Thymus (tissue), 11 donors: ENCODE results near the gene RECK. TPM values are rescaled to one million over a fixed set of nuclear protein-coding genes. Genes with fewer than 3 reads are reported as not detected.

Source experiments
- DNase-seq, 9 donors: peaks; one replicate each; pipeline ENCODE4 v3.0.0-alpha.2; 2013; ENCODE audit warnings: low spot score in 9 of 9, low read depth in 6 of 9, missing footprints in 1 of 9
- H3K27ac ChIP-seq, 2 donors: one replicate each; pipeline ENCODE4 v1.5.1; 2013; ENCODE audit warnings: control low read depth in 1 of 2, low read depth in 1 of 2, low read length in 1 of 2, mild to moderate bottlenecking in 1 of 2, moderate library complexity in 1 of 2
- H3K27me3 ChIP-seq, 2 donors: one replicate each; pipeline ENCODE4 v1.5.1; 2013; ENCODE audit warnings: low read length in 1 of 2; ENCODE audit not compliant: control insufficient read depth in 2 of 2, insufficient read depth in 1 of 2
- H3K36me3 ChIP-seq, 2 donors: one replicate each; pipeline ENCODE4 v1.5.1; 2013; ENCODE audit warnings: low read length in 1 of 2, mild to moderate bottlenecking in 1 of 2, moderate library complexity in 1 of 2; ENCODE audit not compliant: control insufficient read depth in 2 of 2, insufficient read depth in 2 of 2
- H3K4me1 ChIP-seq, 2 donors: one replicate each; pipeline ENCODE4 v1.5.1; 2013; ENCODE audit warnings: low read length in 2 of 2; ENCODE audit not compliant: control insufficient read depth in 2 of 2, insufficient read depth in 2 of 2
- H3K4me3 ChIP-seq, 2 donors: one replicate each; pipeline ENCODE4 v1.5.1; 2013; ENCODE audit warnings: low read length in 2 of 2, control low read depth in 1 of 2, mild to moderate bottlenecking in 1 of 2
- H3K9me3 ChIP-seq, 2 donors: one replicate each; pipeline ENCODE4 v1.5.1; 2013; ENCODE audit warnings: low read length in 1 of 2, mild to moderate bottlenecking in 1 of 2; ENCODE audit not compliant: control insufficient read depth in 2 of 2, insufficient read depth in 1 of 2
- WGBS: extraction: QIAGEN DNeasy Blood & Tissue Kit; methylation state at CpG from one replicate; pipeline ENCODE4 v1.1.7; 2013; 5-methylcytosine and 5-hydroxymethylcytosine counted together
- polyA plus RNA-seq: library from polyadenylated mRNA; stranded (reverse); fragments of 200-250 nt; gene quantifications from one replicate; pipeline ENCODE4 v1.2.3, GENCODE V29; 2013
- total RNA-seq: library from RNA; stranded (reverse); fragments of 120-200 nt; gene quantifications from one replicate; pipeline ENCODE4 v1.2.4, GENCODE V29; 2013
- donor health status: healthy.

RECK gene
- total and polyA plus RNA-seq, 2 donors, result 3.3 to 6.6 TPM

DNA sequence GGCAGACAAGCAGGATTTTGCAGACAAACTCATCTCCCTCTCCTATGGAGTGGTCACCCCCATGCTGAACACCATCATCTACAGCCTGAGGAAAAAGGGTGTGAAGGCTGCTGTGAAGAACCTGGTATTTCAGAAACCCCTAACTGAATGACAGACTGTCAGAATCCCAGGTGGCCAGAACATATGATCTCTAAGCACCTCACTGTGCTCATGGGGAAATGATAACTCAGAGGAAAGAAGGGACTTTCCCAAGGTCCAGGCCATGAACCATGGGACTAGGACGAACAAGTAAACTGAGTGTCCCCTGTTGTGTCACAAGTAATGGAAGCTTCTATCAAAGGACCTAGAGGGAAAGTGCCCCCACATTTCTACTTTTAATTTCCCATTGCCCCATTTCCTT, 14.7 kb upstream of the RECK start:
- no peaks in the 10 kb centered on the region for H3K27me3 ChIP-seq
- H3K4me1 ChIP-seq, result no peaks in the 10 kb centered on the region
- no peaks in the 10 kb centered on the region for H3K36me3 ChIP-seq
- H3K9me3 ChIP-seq, result no peaks in the 10 kb centered on the region
- H3K4me3 ChIP-seq, result no peak overlapping the region
- WGBS, result 91% methylated on average over 1 of the region's 1 CpG
- H3K27ac ChIP-seq, result no peak overlapping the region
- DNase-seq, result no peak

DNA sequence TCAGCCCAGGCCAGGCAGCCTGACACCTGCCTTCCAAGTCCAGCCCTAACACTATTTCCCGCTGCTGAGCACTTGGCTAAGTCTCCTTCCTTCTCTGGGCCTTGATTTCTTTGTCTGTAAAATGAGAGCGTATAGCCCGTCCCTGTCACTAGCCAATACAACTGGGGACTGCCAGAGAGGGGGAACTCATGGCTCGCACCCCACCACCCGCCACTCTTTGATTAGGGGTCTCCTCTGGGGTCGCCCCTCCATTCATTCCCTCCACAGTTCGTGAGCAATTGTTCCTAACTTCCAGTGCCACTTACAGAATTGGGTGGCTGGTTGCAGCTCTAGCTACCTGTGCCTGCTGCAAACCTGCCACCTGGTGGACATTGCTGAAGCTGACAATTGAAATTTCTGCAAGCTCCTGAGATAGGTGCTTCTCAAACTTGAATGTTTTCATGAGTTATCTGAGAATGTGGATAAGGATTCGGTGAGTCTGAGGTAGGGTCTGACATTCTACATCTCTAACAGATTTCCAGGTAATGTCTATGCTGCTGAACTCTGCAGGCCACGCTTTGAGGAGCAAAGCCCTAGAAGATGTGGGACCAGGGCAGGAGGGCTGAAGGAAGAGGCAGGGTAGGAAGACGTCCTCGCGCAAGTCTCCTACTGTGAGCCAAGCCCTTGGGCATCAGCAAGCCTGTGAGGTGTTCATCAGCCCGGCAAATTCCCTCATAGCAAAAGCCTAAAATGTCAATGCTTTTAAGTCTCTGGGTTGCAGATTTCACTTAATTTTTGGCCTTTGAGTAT, 13.3 kb upstream of the RECK start:
- peak; percentile 38 to 84 (median 65) for DNase-seq
- Histone ChIP-seq H3K9me3 (no peaks in the 10 kb centered on the region), H3K4me3 (no peak overlapping the region), H3K36me3 (no peaks in the 10 kb centered on the region), H3K27me3 (no peaks in the 10 kb centered on the region), H3K27ac (no peak overlapping the region), H3K4me1 (no peaks in the 10 kb centered on the region)
- WGBS, result 59% methylated on average over 13 of the region's 13 CpGs

DNA sequence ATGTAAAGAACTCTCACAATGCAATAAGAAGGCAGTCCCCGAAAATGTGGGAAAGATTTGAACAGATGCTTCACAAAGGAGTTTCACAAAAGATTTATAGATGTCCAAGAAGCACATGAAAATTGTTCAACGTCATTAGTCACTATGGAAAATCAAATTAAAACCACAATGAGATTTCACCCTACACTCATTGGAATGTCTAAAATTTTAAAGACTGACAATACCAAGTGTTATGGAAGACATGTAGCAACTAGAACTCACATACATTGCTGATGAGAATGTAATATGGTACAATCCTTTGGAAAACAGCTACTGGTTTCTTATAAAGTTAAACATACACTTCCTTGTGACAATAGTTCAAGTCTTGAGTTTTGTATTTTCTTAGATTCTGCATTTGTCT, 11.0 kb upstream of the RECK start:
- Histone ChIP-seq H3K36me3 (no peaks in the 10 kb centered on the region), H3K4me1 (no peaks in the 10 kb centered on the region), H3K27ac (no peak overlapping the region), H3K9me3 (no peaks in the 10 kb centered on the region), H3K4me3 (no peak overlapping the region), H3K27me3 (no peaks in the 10 kb centered on the region)
- WGBS, result 72% methylated on average over 2 of the region's 2 CpGs
- DNase-seq, result no peak

DNA sequence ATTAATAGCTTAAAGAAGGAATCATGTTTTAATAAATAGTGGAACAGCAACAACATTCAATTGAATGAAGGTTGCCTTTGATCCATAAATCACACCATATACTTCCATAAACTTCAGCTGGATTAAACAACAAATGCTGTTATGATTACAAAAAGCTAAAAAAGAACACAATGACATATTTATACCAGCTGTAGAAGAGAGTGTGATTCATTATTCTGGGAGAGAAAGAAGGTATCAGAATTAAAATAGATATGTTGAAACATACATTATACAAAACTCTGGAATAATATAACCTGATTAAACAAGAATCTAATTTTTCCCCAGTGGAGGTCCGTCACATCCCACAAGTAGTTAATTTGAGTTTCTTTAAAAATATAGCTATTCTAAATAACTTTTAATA, 7.5 kb upstream of the RECK start:
- H3K36me3 ChIP-seq, result no peaks in the 10 kb centered on the region
- H3K9me3 ChIP-seq, result no peaks in the 10 kb centered on the region
- no peaks in the 10 kb centered on the region for H3K27me3 ChIP-seq
- no peaks in the 10 kb centered on the region for H3K4me1 ChIP-seq
- H3K27ac ChIP-seq, result no peak overlapping the region
- no peak for DNase-seq
- H3K4me3 ChIP-seq, result no peak overlapping the region
- WGBS, result 94% methylated on average over 1 of the region's 1 CpG

DNA sequence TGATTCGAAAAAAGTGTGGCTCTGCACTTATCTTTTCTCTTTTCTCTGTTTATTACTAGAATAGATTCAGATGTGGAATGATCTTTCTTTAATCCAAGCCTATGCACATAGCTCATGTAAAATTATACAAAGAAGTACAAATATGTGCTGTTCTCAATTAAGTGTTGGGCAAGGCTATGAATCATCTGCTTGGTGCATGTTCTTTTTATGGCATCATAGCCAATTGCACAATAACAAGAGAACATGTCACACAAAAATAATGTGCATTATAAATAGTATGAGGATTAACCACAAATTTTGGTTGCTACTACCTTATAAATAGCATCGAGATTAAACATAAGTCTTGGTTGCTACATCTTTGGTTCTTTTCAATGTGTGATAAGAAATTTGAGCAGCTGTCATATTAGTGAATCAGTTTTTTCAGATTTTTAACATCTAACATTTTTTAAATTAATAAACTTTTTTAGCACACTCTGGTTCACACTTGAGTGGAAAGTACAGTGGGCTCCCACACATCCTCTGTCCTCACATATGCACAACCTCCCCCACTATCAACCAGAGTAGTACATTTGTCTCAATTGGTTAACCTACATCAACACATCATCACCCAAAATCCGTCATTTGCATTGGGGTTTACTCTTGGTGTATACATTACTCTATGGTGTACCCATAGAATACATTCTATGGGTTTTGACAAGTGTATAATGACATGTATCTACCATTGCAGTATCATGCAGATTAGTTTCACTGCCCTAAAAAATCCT, 6.8 kb upstream of the RECK start:
- whole genome bisulfite sequencing, result 84% methylated on average over 3 of the region's 3 CpGs
- Histone ChIP-seq H3K4me3 (no peak overlapping the region), H3K4me1 (no peaks in the 10 kb centered on the region), H3K27ac (no peak overlapping the region), H3K36me3 (no peaks in the 10 kb centered on the region), H3K9me3 (no peaks in the 10 kb centered on the region), H3K27me3 (no peaks in the 10 kb centered on the region)
- DNase-seq, result no peak

DNA sequence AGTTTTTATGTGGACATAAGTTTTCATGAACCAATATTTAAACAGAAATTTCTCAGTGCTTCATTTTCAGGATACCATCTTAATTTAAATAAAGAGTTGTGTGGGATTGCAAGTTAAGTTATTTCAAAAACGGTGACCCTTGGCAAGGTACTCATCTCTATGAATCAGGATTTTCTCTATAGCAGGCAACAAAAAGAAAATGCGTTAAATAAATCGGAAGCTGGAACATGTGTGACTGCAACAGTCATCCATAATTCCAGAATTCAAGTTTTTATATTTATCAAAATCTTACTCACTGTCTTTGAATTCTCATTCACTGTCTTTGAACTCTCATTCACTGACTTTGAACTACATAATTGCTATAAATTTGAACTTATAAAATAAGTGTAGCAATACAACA, 5.8 kb upstream of the RECK start:
- H3K27ac ChIP-seq, result no peak overlapping the region
- H3K4me3 ChIP-seq, result no peak overlapping the region
- DNase-seq, result no peak
- 97% methylated on average over 3 of the region's 3 CpGs for WGBS
- H3K27me3 ChIP-seq, result peaks cover under 1 to 2% of the 10 kb centered on the region in 2 donors
- no peaks in the 10 kb centered on the region for H3K4me1 ChIP-seq
- H3K36me3 ChIP-seq, result no peaks in the 10 kb centered on the region
- H3K9me3 ChIP-seq, result no peaks in the 10 kb centered on the region

DNA sequence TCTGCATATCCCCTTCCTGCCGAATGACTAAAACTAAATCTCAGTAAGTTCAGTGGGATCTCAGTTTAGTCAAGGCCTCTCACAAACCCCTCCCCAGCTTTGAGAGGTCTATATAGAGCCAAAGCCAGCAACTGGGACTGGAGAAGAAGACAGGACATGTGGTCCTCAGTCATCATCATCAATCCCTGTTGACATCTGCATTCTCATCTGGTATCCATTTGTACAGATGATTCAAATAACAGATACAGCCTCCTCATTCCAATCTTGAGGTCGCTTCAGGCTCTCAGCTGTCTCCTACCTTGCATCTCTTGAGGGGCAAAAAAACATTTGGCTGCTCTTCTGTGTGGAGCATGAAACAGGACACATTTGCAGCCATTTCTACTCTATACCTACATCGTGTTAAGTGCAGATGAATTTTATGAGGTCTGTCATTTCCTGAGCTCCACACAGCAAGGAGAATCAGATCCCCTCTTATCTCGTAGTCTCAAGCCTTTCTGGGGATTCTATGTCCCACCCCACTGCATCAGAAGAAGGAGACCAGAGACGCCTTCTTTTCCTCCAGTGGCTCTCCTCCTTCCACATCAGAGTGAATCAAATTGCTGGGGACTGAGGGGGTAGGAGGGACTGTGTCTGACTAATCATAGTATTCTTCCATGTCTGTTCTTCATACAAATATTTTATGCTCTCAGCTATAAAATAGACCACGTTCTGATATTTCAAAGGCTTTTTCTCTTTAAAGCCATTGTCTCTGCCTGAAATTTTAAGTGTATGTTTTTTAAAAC, 4.7 kb upstream of the RECK start:
- H3K27me3 ChIP-seq, result peaks cover 2 to 3% of the 10 kb centered on the region in 2 donors
- H3K36me3 ChIP-seq, result no peaks in the 10 kb centered on the region
- H3K9me3 ChIP-seq, result no peaks in the 10 kb centered on the region
- no peak overlapping the region for H3K27ac ChIP-seq
- WGBS, result 88% methylated on average over 6 of the region's 6 CpGs
- no peak for DNase-seq
- H3K4me3 ChIP-seq, result no peak overlapping the region
- H3K4me1 ChIP-seq, result peaks cover 3 to 5% of the 10 kb centered on the region in 2 donors

DNA sequence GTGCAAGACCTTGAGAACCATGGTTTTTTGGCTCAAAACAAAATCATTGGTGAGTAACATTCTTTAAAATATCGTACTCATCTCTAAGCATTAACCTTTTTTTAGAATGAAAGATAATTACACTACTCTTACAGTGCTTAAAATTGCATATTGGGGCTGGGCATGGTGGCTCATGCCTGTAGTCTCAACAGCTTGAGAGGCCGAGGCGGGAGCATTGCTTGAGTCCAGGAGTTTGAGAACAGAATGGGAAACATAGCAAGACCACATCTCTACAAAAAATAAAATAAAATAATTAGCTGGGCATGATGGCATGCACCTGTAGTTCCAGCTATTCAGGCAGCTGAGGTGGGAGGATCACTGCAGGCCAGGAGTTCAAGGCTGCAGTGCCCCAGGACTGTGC, 2.9 kb upstream of the RECK start:
- no peaks in the 10 kb centered on the region for H3K9me3 ChIP-seq
- no peaks in the 10 kb centered on the region for H3K36me3 ChIP-seq
- no peak overlapping the region for H3K27ac ChIP-seq
- WGBS, result 99% methylated on average over 3 of the region's 3 CpGs
- peaks cover 9 to 13% of the 10 kb centered on the region in 2 donors for H3K4me1 ChIP-seq
- H3K27me3 ChIP-seq, result peaks cover 2 to 3% of the 10 kb centered on the region in 2 donors
- no peak overlapping the region for H3K4me3 ChIP-seq
- DNase-seq, result no peak

DNA sequence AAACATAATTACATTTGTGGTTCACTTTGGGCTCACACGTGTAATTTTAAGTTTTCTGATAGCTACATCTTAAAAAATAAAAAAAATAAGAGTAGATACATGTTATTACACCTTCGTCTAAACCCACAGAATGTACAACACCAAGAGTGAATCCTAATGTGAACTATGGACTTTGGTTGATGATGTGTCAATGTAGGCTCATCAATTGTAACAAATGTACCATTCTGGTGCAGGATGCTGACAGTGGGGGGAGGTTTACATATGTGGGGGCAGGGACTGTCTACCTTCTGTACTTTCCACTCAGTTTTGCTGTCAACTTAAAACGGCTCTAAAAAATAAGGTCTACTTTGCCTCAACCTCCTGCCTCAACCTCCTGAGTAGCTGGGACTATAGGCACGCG, 2.5 kb upstream of the RECK start:
- Histone ChIP-seq H3K27ac (no peak overlapping the region), H3K4me3 (no peak overlapping the region), H3K4me1 (peaks cover 9 to 13% of the 10 kb centered on the region in 2 donors), H3K36me3 (no peaks in the 10 kb centered on the region), H3K9me3 (no peaks in the 10 kb centered on the region), H3K27me3 (peaks cover 2 to 3% of the 10 kb centered on the region in 2 donors)
- no peak for DNase-seq
- WGBS, result 94% methylated on average over 5 of the region's 5 CpGs
